GM18511 (cell line): Measurements from ENCODE around the gene SCAMP4.
A peak's percentile ranks its signal among the peaks of the same experiment; 100 is the strongest.

ENCODE experiments used
- ATAC-seq: cut with Tn5 transposase; IDR thresholded peaks from one replicate; pipeline ENCODE4 v1.9.1; 2021; ENCODE audit warnings: mild to moderate bottlenecking, moderate library complexity; ENCODE audit not compliant: unreplicated experiment

The SCAMP4 gene

DNA sequence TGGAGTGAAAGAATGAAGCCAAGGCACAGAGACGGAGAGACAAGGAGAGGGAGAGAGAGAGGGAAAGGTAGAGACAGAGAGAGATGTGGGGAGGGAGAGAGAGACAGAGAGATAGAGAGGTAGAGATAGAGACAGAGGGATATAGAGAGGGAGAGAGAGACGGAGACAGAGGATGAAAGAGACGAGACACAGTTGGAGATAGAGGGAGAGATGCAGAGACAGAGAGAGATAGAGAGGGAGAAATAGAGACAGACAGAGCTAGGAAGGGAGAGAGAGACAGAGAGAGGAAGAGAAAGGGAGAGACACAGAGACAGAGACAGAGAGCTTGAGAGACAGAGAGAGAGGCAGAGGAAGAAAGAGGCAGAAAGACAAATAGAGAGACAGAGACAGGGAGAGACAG, 31.2 kb downstream of the SCAMP4 start:
- no peak for ATAC-seq

DNA sequence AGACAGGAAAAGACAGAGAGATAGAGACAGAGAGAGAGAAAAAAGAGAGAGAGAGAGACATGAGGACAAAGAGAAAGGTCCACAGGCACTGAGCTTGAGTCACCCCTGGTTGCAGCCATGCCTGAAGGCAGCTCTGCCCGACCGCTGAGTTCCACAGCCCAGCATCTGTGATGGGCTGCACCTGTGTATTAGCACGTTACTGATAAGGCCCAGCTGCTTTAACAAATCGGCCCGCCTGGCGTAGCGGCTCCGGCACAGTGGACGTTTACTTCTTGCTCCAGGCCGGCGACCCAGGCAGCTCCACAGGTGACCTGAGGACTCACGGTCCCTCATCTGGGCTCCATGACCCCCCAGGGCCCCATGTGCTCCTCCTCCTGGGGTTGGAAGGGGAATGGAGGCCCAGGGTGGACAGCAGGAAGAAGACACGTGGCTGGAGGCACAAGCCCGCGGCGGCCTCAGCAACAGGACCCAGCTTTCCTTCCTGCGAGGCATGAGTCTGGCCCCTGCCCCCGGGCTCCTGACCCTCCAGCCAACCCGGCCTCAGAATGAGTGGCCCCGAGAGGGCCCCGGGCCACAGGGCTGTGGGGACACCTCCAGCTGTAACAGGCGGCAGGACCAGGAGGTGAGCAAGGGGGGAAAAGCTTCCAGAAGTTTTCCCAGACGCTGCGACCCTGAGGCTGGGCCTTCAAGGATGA, 31.9 kb downstream of the SCAMP4 start:
- ATAC-seq: no peak

DNA sequence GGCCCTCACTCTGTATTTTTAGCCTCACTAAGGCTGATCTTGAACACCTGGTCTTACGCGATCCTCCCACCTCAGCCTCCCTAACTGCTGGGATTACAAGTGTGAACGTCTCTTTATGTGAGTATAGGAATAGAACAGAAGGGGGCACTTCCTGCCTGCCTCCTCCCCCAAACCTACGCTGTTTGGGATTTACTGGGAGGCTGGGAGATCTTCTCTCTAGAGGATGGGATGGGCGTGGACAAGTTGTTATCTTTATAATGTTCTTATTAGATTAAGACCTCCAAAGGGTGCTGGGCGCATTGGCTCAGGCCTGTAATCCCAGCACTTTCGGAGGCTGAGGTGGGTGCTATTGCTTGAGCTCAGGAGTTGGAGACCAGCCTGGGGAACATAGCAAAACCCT, 32.9 kb downstream of the SCAMP4 start:
- ATAC-seq: no peak

DNA sequence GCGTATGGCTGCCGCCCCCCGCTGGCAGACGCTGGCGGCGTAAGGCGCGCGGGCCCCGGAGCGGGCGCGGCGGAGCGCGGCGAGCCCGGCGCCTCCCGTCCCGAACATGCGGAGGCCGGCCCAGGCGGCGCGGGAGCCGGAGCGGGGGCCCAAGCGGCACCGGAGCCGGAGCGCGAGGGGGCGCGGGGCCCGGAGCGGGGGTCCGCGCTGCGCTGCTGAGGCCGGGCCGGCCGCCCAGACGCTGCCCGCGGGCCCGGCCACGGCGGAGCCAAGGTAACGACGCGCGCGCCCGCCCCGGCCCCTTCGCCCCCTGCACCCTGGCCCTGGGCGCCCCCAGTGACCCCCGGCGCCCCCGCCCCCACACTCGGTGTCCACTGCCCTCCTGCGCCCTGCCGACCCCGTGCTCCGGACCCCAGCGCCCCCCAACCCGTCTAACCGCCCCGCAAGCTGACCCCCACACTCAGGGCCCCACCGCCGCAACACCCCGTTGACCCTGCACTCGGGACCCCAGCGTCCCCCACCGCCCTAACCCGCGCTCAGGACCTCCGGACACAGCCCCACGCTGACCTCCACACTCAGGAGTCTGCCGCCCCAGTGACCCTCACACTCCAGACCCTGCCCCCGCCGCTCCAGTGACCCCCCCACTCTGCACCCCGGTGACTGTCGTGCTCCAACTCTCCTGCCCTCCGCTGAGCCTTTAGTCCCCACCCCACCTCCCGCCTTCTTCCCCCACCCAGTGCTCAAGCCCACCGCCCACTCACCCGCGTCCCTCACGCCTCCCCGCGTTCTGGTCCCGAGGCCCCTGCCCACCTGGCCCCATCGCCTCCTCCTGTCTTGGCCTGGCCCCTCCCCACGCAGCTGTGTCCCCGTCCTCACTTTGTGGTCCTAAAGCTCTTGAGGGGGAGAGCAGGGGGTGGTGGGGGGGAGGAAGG, 36.2 kb downstream of the SCAMP4 start, which contains the start of gene CSNK1G2:
CSNK1G2 (plus strand) TSS at position 27 of the 932 bp plus-strand sequence. CDS start 28,601 bp downstream, outside the sequence.
- peak; percentile 59 for ATAC-seq

DNA sequence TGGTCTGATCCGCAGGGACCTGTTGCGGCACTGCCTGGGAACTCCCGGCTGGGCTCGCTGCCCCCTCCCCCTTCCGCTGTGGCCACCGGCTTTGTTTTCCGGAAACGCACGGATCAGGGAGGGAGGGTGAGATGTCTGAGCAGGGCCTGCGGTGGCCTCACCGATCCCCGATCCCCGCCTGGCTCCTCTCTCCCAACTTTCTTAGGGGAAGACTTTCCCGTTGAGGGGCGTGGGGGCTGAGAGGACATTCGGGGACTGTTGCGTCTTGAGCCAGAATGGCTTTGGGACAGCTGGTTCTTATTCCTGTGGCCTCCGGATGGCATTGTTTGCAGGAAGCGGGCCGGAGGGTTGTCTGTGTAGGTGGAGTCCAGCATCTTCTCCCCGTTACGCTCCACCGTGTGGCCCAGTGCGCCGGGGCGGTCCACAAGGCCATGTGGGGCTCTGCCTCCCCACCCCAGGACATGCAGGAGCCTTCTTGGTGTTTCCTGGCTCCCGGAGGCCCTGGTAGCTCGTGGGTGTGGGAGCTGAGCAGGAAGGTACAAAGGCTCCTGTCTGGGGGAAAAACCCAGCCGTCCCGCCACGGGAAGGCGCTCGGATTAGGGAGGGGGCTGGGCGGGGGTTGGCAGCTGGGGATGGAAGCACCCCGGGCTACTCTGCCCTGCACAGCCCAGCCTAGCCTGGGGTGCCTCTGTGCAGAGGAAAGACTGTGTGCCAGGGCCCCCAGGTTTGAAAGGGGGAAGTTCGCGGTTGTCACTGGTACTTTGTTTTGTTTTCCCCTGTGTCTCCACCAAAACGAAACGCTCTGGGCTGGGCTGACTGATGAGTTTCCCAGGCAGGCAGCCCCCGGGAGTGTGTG, 37.1 kb downstream of the SCAMP4 start:
- ATAC-seq: peak; percentile 44

DNA sequence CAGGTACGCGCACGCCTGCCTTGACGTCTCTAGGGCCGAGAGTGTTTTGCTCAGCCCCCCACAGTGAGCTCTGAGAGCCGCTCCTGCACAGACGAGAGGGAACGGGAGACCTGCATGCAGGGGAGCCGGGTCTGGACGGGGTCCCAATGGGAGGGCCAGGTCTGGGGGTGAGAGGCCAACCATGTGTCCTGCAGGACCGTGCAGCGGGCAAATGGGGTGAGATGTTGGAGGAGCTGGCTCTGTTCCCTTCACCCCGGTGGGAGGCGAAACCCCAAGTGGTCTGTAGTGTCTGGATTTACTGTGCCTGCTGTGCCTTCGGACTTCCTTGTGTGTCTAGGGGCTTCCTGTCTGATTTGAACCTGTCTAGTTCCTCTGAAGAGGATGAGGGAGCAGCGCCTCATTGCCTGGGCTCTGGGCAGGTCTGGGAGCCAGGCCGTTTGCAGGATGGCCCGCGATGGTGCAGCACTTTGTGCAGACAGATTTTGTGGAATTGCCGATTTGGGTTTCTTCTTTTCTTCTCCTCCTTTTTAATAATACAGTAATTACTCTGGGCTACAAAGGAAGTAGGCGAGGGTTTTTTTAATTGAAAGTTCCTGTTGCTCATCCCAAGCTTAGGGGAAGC, 37.8 kb downstream of the SCAMP4 start:
- no peak for ATAC-seq

DNA sequence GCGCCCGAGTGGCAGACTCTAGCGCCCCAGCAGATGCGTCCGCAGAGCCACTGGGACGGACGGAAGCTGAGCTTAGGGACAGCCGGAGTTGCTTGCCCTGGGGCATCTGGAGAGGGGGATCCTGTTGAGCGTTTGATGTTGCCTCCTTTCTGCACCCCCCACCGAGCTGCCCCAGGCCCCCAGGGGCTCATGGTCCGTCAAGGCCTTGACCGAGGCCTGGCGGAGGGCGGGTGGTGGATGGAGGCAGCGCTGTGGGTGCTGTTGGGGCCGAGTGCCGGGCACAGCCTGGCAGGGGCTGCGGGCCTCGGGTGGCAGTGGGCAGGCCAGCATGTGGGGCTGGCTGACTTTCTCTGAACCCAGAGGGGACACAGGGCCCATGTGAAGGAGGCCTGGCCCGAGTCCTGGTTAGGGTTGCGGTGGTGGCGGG, 38.5 kb downstream of the SCAMP4 start:
- ATAC-seq: no peak

DNA sequence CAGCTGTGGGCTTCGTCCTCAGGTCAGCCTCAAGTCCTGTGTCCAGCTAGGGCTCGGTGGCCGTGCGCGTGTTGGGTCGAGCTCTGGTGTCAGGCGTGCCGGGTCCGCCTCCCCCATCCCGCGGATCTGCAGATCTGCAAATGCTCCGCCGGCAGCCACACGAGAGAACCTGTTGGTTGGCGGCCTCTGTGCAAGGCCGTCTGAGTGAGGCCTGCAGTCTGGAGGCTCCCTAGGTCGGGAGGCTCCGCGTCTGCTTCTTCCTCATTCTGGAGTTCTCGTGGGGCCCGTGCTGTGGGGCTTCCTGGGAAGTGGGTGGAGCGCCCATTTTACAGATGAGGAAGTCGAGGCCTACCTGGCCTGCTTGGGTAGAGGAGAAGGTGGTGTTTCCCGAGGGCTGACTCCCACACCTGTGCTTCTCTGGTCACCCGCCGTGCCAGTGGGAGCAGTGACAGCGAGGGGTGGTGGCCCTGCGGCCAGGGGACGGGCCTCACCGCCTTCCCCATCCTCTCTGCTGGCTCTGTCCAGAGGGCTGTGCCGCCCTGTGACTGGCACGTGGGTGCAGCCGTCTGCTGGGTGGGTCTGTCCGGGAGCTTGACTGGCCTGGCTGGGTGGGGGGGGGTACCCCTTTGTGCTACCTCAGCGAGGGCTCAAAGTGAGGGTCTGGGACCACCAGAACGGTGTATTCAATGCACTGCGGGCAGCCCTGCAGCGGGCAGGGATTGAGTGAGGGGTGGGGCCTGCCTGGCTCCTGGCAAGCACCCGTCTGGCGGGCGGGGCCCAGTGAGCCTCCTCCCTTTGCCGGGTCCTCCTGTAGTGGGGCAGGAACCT, 39.1 kb downstream of the SCAMP4 start:
- no peak for ATAC-seq

DNA sequence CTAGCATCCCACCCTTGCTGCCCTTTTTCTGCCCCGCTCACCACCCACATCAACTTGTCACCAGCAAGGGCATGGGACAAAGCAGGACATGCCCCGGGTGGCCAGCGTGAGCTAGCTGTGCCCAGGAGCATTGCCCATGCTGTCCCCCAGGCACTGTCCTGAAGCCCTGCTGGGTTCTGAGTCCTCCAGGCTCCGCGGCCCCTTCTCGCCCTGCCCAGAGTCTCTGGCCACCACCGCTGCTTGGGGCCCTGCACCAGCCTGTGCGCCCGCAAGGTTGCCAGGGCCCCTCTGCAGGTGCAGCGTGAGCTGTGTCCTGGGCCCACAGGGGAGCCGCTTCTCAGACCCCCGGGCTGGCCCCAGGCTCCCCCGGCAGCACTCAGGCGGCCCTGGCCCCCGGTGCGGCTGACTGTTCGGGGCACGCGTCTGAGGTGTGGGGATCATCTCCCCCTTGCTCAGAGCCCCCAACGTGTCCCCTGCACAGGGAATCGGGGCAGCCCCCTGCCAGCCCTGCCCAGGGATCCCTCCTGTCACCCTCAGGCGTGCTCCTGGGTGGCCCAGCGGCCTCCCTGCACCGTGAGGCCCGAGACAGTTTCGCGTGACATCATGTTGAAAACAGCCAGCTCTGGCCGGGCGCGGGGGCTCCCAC, 39.8 kb downstream of the SCAMP4 start:
- ATAC-seq: no peak

DNA sequence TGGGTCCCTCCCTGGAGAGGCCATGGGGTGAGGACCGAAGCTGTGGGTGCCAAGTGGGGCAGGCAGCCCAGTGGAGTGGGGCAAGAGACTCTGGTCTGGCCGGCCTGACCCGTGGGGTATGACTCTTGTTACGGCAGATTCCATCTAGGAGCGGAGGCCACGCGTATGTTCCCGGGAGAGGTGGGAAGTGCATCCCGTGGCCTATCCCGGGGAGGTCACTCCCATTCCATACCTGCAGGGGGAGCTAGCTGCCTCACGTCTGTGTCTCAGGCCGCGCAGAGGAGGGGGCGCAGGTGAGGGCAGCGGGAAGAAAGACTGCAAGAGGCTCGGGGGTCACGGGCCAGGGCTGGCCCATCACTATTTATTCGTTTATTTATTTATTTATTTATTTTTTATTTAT, 40.7 kb downstream of the SCAMP4 start:
- ATAC-seq: no peak

DNA sequence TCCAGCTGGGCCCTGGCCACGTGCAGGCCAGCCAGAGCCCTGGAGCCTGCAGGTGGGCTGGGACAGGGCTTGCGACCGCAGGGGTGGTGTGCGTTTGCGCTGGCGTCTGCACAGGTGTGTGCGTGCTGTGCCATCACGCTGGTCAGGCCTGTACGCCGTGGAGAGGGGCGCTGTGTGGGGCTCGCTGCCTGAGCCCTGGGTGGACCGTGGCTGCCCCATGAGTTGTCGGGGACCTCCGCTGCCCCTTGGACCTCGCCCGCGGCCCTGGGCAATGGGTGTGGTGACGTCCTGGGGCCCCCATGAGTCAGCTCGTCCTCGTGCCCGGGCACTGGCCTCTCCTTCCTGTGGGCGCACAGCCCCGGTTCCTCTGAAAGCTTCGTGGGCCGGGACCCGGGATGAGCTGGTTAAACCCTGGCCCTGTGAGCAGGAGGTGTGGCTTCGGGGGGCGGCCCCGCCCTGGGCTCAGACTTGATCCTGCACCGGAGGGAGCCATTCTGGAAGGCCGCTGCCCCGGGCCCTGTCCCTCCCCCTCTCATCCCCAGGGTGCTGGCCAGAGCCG, 42.5 kb downstream of the SCAMP4 start:
- no peak for ATAC-seq

DNA sequence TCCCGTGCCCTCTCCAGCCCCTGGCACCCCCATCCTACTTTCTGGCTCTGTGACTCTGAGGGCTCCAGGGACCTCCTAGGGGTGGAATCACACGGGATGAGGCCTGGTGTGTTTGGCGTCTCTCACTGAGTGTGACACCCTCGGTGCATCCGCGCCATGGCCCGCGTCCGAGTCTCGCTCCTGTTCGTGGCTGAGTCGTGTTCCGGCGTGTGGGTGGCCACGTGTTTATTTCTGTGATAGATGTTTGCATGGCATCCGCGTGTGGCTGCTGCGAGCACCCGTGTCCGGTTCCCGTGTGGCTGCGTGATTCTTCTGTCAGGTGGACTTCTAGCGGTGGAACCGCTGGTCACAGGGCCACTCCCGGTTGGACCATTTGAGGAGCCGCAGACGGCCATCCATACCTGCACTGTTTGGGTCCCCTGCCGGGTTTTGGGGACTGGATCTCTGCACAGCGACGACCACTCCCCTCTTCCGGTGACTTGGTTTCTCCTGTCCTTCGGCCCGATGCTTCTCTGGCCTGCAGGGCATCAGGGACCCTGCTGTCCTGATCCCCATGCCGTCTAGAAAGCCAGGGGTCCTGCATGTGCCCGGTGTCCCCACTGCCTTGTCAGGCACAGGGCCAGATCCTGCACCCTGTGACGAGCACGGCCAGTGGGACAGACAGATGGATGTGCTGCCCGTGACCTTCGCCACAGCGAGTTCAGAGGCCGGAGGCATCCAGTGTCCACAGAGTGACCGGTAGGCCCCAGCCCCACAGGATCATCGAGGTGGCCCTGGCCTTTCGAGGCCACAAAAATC, 44.3 kb downstream of the SCAMP4 start:
- ATAC-seq: no peak

DNA sequence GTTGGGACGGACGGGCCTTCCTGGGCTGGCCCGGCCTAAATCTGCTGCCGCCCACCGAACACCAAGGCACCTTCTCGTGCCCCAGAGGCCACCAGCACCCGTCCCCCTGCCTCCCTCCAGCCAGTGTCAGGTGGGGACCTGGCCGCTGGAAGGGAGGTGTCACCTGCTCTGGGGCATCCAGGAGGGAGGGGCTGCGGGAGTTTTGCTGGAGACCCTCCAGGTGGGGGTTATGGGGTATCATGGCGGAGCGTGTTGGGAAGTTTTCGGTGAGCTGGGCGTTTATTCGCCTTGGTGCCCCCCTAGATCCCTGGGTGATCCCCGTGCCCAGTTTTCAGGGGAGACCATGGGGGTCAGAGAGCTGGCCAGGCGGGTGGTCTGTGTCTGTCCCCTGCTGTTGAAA, 45.4 kb downstream of the SCAMP4 start:
- no peak for ATAC-seq

DNA sequence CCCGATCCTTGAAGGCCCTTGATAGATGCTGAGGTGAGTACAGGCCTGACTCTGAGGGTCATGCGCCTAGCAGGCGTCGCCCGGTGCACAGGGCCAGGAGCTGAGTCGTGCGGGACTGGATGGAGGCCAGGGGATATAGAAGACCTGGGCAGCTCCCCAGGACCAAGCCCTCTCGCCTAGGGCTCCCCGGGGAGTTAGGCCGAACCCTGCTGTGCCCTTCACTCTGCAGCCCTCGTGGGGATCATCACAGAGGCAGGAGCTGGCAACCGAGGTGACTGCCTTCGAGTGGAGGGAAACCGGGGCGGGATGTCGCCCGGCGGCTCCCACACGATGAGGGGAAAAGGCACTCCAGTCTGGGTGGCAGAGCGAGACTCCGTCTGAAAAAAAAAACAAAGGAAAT, 47.4 kb downstream of the SCAMP4 start:
- ATAC-seq: no peak

DNA sequence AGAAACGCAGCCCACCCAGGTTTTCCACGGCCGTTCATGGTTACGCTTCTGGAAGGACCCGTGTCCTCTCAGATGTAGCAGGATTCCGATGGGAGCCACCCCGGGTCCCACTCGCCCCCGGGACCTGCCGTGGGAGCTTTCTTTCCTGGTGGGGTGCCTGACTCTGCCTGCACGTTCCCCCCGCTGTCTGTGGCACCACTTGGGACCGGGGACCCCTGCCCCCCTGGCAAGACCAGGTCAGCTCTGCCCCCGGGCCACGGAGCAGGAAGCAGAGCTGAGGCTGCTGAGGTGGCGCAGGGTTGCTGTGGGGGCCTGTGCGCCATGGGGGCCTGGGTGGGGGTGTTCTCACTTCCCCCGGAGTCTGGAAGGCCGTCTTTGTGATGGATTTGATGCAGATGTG, 47.8 kb downstream of the SCAMP4 start:
- ATAC-seq: no peak

DNA sequence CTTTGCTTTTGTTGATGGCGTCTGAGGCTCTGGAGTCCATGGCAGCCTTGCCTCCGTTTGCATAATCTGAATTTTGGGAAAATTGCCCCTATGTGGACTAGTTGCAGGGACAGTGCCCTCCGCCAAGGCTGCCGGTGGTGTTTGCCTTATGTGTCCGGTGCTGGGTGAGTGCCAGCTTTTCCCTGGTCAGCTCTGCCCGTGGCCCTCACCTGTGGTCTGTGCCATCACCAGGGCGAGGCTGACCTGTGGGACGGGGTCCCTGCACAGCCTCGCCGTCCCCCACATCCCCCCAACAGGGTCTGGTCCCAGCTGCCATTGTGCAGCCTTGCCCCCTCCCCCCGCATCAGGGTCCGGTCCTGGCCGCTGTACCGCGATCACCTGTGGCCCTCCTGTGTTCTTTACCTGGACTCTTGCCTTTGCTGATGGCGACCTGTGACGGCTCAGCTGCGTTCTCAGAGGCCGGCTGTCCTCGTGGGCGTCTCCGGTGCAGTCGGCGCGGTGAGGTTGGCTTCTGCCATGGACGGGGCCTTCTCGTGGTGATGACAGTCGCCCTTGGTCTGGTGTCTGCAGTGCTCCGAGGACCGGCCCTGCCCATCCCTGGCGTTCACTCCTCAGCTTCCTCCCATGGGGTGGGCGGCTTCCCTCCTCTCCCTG, 48.4 kb downstream of the SCAMP4 start:
- no peak for ATAC-seq

DNA sequence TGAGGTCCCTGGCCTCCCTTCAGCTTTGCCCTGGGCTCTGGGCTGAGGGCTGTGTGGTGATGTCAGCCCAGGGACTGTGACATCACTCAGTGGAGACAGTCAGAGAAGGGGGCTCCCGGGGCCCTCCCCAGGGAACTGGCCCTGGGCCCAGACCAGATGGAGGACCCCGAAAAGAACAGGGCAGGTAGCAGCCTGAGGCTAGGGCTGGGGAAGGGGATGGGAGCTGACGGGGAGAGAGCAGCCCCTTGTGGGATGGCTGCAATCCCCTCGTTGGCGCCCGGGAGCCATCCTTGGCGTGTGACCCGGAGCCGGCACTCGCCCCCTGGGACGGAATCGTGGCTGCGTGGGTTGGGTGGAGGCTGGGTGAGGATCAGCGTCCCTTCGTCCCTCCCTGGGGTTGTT, 49.3 kb downstream of the SCAMP4 start:
- no peak for ATAC-seq
